Measurements from ENCODE around the gene PLEKHA5.

GRCh38 chr12:19369691-19370148, 240.2 kb downstream of the PLEKHA5 start:
- TF ChIP-seq CTCF (IDR thresholded peaks at IDR 0.05) (no peak), POLR2A (IDR thresholded peaks at IDR 0.05) (no peak)
